HL-60/S4 treated with phorbol 12-myristate 13-acetate at 8.2 ng/mL for 4 days and 3 days (cell line): ENCODE data around the gene TPP1.

ENCODE experiments used
- in situ Hi-C: fragments of 300-500 bp; cut with MboI; formaldehyde crosslinking; loops from 2 replicates; pipeline ENCODE4 v1.15.0; 2022; ENCODE audit warnings: low sequenced_read_pairs

Gene TPP1

GRCh38 chr11:6566704-6567370, 52.4 kb downstream of the TPP1 start:
- in situ Hi-C loops: no loop called here

- in situ Hi-C loops: no loop called here
These were observed 53.1 kb downstream of the TPP1 start for GRCh38 chr11:6565988-6566703.

- in situ Hi-C loops: no loop called here
These were observed 53.9 kb downstream of the TPP1 start for GRCh38 chr11:6565325-6565724.

- in situ Hi-C loops: no loop called here
These were observed 55.6 kb downstream of the TPP1 start for GRCh38 chr11:6563667-6564066.

GRCh38 chr11:6563121-6563619, 56.1 kb downstream of the TPP1 start:
- in situ Hi-C loops: no loop called here
